GM18519 (cell line): Measurements from ENCODE around the gene FAM151B.
"Not testable (repeated sequence)": the region's sequence is repeated elsewhere in the genome, so short reads cannot be mapped to it uniquely, and the experiment has no call there.

Experiments used
- ATAC-seq: cut with Tn5 transposase; IDR thresholded peaks from one replicate; pipeline ENCODE4 v1.9.1; 2021; ENCODE audit warnings: mild to moderate bottlenecking, moderate library complexity; ENCODE audit not compliant: unreplicated experiment, low FRiP score

Gene FAM151B

DNA sequence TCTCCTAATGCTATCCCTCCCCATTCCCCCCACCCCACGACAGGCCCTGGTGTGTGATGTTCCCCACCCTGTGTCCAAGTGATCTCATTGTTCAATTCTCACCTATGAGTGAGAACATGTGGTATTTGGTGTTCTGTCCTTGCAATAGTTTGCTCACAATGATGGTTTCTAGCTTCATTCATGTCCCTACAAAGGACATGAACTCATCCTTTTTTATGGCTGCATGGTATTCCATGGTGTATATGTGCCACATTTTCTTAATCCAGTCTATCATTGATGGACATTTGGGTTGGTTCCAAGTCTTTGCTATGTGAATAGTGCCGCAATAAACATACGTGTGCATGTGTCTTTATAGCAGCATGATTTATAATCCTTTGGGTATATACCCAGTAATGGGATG is 92.4 kb downstream of the FAM151B start:
- ATAC-seq: not testable (repeated sequence)

DNA sequence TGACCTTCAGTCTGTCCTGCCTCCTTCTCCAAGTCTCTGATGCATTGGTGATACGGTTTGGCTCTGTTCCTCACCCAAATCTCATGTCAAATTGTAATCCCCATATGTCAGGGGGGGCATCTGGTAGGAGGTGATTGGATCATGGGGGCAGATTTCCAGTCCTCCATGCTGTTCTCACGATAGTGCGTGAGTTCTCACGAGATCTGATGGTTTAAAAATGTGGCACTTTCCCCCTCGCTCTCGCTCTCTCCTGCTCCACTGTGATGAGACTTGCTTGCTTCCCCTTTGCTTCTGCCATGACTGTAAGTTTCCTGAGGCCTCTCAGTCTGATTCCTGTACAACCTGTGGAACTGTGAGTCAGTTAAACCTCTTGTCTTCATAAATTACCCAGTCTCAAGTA is 96.9 kb downstream of the FAM151B start:
- no peak for ATAC-seq

DNA sequence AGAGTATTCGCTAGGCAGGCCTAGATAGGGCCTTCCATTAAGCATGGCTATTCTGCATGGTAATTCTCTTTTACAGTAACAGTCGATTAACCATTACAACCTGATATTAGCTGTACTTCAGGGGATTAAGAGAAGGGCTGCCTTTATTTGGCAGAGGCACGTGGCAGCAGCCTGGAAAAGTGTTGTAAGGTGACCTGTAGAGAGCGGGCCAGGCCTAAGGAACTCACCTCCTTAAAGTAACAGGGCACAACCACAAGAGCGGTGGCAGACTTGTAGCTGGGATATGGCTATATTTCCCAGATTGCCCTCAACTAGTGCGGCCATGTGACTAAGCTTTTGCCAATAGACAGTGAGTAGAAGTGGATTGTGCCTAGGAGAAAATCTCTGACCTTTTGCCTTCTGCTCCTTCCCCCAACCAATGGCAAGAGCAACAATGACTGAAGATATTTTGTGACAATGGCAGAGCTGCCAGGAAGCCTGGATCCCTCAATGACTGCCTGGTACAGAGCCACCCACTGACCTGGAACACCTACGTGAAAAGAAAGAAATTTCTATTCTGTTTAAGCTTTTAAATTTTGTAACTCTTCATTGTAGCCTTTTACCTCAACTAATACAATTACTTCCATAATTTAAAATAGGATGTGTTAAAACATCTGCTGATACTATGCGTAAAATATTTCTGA is 101.1 kb downstream of the FAM151B start:
- no peak for ATAC-seq

DNA sequence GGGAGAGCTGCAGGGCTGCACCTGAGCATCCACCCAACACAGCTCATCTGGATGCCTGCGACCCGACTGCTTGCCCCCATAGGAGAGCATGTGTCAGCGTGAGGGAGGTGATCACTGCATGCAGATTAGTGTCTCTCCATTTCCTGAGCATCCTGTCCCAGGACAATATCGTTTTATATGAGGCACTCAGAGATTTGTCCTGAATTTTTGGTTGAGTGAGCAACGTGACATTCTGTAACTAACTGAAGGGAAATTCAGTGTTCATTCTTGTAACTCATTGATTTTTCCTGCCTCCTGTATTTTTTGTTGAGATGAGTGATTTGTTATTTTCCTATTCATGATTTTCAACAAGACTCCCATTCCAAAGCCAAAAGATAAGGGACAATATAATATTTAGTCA is 102.9 kb downstream of the FAM151B start:
- no peak for ATAC-seq

DNA sequence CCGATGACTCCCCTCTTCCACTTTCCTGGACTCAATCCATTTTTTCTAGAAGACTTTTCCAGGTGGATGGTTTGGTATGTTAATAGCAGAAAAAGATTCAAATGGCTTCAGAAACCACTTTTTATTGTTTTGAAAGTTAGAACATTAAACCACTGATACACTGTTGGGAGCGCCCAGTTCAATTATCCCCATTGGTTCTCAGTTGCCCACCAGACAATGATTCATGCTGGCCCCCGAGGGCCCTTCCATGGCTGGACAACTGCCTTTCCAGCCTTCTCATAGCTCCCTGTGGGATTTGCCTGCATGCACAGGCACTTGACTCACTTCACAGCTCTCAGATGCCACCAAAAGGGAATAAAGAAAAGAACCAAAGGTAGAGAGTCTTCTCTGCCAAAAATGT is 103.5 kb downstream of the FAM151B start:
- no peak for ATAC-seq

DNA sequence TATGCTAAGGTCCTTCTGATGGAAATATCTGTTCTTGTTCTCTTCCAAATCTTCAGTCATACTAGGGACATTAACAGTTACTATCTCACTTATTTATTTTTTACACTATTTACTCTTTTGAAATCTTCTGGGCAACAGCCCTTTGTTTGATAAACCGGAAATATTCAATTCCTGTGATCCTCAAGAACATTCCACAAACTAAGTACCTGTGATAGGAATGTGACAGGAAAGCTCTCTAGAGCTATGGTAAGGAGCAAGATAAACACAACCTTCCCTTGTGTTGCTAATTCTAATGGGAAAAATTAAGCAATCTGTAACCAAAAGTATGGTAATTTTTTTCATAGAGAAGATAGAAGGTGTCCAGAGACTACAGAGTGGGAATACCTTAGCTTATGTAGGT is 104.2 kb downstream of the FAM151B start:
- ATAC-seq: no peak
